GM12801 (cell line): ENCODE data around the gene MTHFD2L.

Source experiments
- TF ChIP-seq, protein P1 (sequence below): IDR thresholded peaks from one replicate; pipeline ENCODE4 v1.5.1; 2011; ENCODE audit warnings: control low read depth; ENCODE audit not compliant: insufficient read length; ENCODE audit errors: extremely low read depth

The MTHFD2L gene

DNA sequence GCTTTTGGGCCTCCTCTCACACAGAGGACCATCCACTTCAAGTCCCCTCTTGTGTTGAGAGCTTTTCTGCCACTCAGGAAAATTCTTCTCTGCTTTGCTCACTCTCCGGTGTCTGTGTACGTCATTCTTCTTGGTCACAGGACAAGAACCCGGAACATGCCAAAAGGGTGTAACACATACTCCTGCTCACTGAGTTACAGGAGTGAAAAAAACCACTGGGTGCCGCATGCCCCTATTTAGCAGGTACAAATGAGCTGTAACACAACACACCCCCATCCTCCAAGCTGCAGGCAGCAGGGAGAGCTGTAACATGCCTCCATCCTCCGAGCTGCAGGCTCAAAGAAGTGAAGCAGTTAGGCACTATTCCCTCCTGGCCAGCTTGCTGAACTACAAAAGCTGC, 45.9 kb upstream of the MTHFD2L start:
- TF ChIP-seq, protein P1, sequence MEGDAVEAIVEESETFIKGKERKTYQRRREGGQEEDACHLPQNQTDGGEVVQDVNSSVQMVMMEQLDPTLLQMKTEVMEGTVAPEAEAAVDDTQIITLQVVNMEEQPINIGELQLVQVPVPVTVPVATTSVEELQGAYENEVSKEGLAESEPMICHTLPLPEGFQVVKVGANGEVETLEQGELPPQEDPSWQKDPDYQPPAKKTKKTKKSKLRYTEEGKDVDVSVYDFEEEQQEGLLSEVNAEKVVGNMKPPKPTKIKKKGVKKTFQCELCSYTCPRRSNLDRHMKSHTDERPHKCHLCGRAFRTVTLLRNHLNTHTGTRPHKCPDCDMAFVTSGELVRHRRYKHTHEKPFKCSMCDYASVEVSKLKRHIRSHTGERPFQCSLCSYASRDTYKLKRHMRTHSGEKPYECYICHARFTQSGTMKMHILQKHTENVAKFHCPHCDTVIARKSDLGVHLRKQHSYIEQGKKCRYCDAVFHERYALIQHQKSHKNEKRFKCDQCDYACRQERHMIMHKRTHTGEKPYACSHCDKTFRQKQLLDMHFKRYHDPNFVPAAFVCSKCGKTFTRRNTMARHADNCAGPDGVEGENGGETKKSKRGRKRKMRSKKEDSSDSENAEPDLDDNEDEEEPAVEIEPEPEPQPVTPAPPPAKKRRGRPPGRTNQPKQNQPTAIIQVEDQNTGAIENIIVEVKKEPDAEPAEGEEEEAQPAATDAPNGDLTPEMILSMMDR: no peak

DNA sequence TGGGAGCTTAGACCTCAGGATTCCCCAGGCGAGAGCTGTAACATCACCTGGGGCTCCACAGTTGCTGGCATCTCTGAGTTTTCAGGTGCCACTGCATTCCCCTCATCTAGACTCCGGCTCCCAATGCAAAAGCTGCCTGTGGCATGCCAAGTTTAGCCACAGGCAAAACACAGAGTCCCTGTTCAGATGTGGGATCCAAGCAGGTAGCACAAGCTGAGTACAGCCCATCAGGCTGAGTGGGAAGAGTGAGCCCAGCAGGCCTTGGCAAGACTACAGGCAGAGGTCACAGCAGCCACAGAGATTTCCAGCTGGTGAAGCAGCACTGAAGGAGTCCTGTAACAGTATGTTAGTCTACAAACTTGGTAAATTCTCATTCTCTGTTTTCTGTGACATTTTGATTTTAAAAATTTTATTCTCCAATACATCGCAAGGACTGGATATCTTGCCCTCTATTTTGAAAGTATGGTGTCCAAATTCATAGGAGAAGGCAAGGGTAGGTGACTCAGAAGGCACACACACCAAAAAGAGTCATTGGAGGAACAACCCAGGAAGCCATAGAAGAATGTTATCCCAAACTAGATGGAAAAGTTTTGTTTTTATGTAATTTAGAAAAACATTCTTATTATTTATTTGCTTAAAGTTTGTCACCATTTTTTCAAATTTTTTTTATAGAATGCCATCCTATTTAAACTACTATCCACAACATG, 45.4 kb upstream of the MTHFD2L start:
- TF ChIP-seq, protein P1: no peak

DNA sequence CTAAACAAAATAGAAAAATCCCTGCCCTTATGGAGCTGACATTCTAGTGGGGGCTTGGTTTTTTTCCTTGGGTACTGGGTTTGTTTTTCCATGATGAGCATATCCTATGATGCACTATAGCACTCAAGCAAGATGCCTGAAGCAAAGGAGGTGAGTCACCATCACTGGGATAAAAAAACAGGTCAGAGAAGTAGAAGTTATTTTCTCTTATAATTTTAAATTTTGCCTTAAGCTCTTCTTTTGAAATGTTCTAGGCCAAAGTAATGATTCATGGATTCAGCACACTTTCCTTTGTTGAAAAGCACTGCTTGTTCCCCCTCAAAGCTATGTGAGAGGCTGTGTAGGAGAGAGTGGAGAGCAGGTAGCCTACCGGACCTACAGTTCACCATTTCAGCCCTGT, 43.7 kb upstream of the MTHFD2L start:
- TF ChIP-seq, protein P1: no peak

DNA sequence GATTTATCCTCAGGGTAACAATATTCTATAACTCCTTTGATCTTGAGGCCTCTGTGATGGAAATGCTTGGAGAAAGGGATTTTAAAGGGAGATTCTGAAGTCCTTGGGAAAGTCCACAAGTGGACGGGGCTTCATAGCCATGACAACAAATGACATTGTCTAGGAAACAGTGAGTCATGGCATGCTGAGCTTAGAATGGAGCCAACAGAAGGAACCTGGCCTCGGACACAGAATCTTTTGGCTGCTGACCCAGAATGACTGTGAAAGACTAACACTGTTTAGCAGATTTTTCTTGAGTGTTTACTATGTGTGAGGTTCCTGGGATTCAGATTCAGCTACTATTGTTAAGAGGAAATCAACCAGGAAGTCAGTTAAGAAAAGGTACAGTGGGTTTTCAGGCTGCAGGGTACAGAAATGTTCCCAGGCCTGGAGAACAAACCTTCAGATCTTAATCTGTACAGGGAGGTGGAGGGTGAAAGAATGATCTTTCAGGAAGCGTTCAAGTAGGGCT, 40.8 kb upstream of the MTHFD2L start:
- TF ChIP-seq, protein P1: no peak

DNA sequence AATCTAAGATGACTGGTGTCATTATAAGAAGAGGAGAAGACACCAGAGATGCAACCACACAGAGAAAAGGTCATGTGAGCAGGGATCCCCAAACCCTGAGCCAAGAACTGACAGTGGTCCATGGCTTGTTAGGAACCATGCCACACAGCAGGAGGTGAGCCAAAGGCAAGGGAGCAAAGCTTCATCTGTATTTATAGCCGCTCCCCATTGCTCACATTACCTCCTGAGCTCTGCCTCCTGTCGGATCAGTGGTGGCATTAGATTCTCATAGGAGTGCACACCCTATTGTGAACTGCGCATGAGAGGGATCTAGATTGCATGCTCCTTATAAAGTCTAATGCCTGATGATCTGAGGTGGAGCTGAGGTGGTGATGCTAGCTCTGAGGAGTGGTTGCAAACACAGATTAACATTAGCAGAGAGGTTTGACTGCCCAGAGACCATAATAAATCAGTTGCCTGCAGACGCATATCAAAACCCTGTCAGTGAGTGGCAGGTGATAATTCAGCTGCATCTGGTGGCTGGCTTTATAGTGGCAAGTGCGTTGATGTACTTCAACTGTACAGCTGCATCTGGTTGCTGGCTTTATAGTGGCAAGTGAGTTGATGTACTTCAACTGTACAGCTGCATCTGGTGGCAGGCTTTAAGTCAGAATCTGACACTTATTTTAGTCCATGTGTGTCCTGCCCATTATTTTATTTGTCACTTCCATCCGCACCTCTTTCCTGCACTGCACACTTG, 39.1 kb upstream of the MTHFD2L start:
- TF ChIP-seq, protein P1: no peak

DNA sequence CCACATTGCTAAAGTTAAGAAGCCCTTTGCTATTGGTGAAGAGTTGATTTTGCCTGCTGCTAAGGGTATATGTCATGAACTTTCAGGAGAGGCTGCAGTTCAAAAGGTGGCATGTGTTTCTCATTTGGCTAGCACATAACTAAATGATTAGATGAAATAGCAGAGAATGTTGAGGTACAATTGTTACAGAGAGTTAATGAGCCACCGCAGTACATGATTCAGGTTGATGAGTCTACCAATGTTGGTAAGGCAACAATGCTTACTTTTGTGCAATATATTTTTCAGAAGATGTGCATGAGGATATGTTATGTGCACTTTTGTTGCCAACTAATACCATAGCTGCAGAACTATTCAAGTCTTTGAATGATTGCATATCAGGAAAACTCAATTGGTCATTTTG, 37.8 kb upstream of the MTHFD2L start:
- TF ChIP-seq, protein P1: no peak

DNA sequence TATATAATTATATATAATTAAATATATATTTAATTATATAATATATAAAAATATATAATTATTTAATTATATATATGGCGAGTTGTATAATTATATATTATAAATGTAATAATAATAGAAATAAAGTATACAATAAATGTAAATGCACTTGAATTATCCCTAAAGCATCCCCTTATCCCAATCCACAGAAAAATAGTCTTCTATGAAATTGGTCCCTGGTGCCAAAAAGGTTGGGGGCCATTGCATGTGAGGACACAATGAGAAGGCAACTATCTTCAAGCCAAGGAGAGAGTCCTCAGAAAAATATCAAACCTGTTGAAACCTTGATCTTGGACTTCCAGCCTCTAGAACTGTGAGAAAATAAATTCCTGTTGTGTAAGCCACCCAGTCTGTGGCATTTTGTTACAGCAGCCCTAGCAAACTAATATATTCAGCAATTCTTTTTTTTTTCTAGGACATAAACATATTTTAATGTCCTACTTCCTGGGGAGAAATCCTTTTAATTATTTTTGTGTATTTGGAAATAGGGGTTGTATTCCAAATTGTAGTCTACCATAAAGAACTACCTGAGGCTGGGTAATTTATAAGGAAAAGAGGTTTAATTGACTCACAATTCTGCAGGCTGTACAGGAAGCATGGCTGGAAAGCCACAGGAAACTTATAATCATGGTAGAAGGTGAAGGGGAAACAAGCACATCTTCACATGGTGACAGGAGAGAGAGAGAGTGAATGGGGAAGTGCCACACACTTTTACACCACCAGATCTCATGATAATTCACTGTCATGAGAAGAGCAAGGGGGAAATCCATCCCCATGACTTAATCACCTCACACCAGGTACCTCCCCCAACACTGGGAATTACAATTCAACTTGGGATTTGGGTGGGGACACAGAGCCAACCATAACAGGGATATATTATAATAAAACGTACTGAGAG, 36.0 kb upstream of the MTHFD2L start:
- TF ChIP-seq, protein P1: no peak
